K562 (cell line): ENCODE data around the gene PRRC2A.

Experiments used
- ATF3 ChIP-seq, 2 experiments: fragments of 450-650 bp in 1 of 2; sonication (generic) in 1 of 2; formaldehyde crosslinking in 1 of 2; IDR thresholded peaks in 1 of 2; conservative IDR thresholded peaks in 1 of 2; 2 replicates each; pipeline versions ENCODE4 v1.6.1 to v1.8.1; 2016 to 2023; ENCODE audit warnings: mild to moderate bottlenecking in 2 of 2, moderate library complexity in 2 of 2, inconsistent platforms in 1 of 2, missing genetic modification reagents in 1 of 2
- DMBX1 ChIP-seq: fragments of 250-450 bp; sonication (Bioruptor Pico); IDR thresholded peaks from 2 replicates; pipeline ENCODE4 v1.8.0; 2022; ENCODE audit warnings: inconsistent platforms, mild to moderate bottlenecking, moderate library complexity, borderline replicate concordance
- EZH2 ChIP-seq: IDR thresholded peaks from 2 replicates; pipeline ENCODE4 v1.6.1; 2012; ENCODE audit warnings: low read depth, mild to moderate bottlenecking, inconsistent platforms, low read length, borderline replicate concordance
- NCOA2 ChIP-seq, 2 experiments: fragments of 450-650 bp; IDR thresholded peaks; 2 replicates each; pipeline ENCODE4 v1.6.1; 2018; ENCODE audit warnings: mild to moderate bottlenecking in 2 of 2, moderate library complexity in 1 of 2; ENCODE audit not compliant: partially characterized antibody in 2 of 2
- POLR2A ChIP-seq: fragments of 450-650 bp; conservative IDR thresholded peaks from 2 replicates; pipeline ENCODE4 v1.6.1; 2016
- SMC3 ChIP-seq: conservative IDR thresholded peaks from 2 replicates; pipeline ENCODE4 v1.6.1; 2011; ENCODE audit warnings: low read depth, low read length, improper control_type of control experiment; ENCODE audit not compliant: insufficient read depth
- TAF1 ChIP-seq: IDR thresholded peaks from 2 replicates; pipeline ENCODE4 v1.6.1; 2011; ENCODE audit warnings: mild to moderate bottlenecking, low read length, moderate library complexity; ENCODE audit not compliant: insufficient read depth, control insufficient read depth, severe bottlenecking; ENCODE audit errors: extremely low read depth
- U2AF2 ChIP-seq: fragments of 200-400 bp; formaldehyde crosslinking; optimal IDR thresholded peaks from 2 replicates; pipeline ENCODE3; 2017; ENCODE audit warnings: low read depth, mild to moderate bottlenecking, low read length
- ZKSCAN1 ChIP-seq: fragments of 150-350 bp; IDR thresholded peaks from 2 replicates; pipeline ENCODE4 v1.6.1; 2016; ENCODE audit warnings: low read depth, low read length
- ZNF699 ChIP-seq: fragments of 250-450 bp; sonication (Bioruptor Pico); IDR thresholded peaks from 2 replicates; pipeline ENCODE4 v1.8.0; 2021; ENCODE audit warnings: mild to moderate bottlenecking, moderate library complexity; ENCODE audit not compliant: insufficient replicate concordance

- TF ChIP-seq TAF1 = no peak
- no peak for TF ChIP-seq DMBX1 (CRISPR knock-in tag)
- TF ChIP-seq EZH2 = no peak
- TF ChIP-seq ATF3 (IDR thresholded peaks at IDR 0.05) = no peak
- no peak for TF ChIP-seq ATF3 (CRISPR knock-in tag; conservative IDR thresholded peaks at IDR 0.05)
- no peak for TF ChIP-seq ZNF699 (CRISPR knock-in tag)
- TF ChIP-seq NCOA2 (IDR thresholded peaks at IDR 0.05; ENCODE audit: partially characterized antibody in 2 of 2) = no peak
- no peak for TF ChIP-seq SMC3
- no peak for TF ChIP-seq U2AF2
- no peak for TF ChIP-seq ZKSCAN1
- TF ChIP-seq POLR2A = no peak
These were observed 10.7 kb downstream of the PRRC2A start for GRCh38 chr6:31631209-31631608.
